ENCODE results near the gene C17orf67.

The C17orf67 gene, protein sequence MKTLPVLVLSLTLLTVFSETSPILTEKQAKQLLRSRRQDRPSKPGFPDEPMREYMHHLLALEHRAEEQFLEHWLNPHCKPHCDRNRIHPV

GRCh38 chr17:56833809-56834379 is at the start of gene C17orf67, which contains the start of gene DGKE:
Gene C17orf67, minus strand, starts transcription at chr17:56833920. Its CDS starts 18,110 bp downstream, at chr17:56815810.
Gene DGKE, plus strand, starts transcription at chr17:56834151. Its CDS starts 645 bp downstream, at chr17:56834796.
- DNase-seq, result peak; percentile 99 to 100

DNA sequence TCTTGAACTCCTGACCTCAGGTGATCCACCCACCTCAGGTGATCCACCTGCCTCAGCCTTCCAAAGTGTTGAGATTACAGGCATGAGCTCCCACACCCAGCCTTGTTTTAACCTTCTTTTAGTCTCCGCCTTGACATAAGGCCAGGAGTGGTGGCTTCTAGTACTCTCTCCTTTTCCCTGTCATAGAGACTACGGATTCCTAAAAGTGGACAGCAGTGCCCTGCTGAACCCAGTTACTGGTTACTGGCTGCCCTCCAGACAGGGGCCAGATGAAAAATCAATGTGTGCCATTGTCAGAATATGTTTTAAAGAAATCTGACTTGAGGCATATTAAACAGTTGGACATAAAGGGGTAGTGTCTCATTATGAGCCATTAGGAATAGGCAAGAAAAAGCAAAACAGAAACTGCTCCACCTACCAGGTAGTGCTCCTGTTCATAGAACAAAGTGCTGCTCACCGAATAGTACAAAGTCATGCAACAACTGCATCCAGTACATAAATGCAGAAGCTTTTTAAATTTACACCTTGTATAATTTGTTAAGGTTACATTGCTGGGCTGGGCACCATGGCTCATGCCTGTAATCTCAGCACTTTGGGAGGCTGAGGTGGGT is 48.1 kb upstream of the C17orf67 start:
- DNase-seq, result no peak

GRCh38 chr17:56880571-56880970 is 46.9 kb upstream of the C17orf67 start:
- no peak for DNase-seq

DNA sequence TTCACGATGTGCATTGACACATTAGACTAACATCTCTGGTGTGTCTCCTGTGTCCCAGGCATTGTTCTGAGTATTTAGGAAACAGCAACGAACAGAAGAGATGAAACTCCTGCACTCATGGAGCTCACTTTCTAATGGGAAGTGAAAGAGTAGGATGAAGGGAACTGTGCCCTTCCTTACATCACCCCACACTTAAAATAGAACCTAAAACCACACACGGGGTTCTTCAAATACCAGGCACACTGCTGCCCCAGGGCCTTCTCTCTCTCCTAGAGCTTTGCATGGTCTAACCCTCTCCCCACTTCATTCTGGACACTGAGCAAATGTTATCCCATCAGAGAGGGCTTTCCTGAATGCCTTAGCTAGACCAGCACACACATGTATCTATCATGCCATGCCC is 46.4 kb upstream of the C17orf67 start:
- DNase-seq, result no peak

- DNase-seq, result no peak
These were observed 45.6 kb upstream of the C17orf67 start for GRCh38 chr17:56879280-56879679.

DNA sequence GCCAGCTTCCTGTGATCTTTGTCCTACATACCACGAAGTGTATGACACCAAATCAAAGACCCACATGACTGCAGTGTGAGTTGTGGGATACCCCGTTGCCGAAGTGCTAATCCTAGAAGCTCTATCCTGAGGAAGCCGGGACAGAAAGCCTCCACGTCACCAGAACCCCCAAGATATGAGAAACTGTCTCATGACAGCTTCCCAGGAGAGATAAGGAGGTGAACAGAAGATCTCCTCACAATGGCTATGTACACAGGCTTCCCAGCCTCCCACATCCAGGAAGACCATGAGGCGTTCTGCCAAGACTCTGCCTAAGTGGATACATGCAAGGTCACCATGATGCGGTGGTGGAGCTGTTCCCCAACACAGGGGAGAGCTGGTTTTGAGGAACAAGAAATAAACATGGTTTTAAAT is 43.1 kb upstream of the C17orf67 start:
- DNase-seq, result no peak

DNA sequence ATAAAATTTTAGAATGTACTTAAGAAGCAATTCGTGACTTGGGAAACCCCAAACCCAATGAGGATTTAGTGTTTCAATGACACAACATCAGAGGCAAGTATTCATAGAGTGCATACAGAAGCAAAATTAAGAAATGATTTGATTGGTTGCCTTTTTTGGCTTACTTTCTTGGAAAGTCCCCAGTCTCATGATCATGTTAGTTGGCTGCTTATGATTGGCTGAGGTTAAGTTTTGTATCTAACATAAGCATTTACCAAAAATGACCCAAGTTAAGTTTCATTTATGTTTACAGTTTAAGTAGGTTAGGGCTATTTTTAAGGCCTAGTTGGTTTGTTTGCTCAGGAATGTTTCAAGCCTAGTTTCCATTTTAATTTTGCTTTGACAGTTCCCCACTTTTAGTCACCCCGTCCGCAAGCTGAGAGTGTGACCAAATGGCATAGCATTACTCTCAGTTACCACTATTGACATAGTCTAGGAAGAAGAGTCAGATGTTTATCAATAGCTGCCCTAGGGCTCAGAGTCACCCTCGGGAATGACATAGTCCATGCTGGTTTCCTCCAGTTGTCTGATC is 36.4 kb upstream of the C17orf67 start:
- no peak for DNase-seq

GRCh38 chr17:56868716-56869115 is 35.0 kb upstream of the C17orf67 start:
- no peak for DNase-seq

DNA sequence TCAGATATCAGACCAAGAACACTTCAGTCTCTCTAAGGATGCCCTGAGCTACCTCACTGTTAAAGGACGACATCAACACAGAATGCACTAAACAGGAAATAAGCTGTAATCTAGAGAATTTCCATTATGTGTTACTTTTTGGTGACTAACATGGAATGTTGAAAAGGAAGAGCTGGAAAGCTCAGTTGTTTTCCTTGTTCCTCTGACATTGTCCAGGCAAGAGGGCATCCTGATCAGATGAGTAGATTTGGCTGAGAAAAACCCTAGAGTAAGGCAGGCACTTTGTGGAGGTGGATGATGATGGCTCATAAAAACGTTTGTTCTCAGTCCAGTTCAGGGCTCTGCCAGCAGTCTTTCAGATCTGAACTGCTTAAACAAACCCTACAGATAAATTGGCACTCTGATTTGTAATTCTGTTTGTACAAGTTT is 34.2 kb upstream of the C17orf67 start:
- no peak for DNase-seq

DNA sequence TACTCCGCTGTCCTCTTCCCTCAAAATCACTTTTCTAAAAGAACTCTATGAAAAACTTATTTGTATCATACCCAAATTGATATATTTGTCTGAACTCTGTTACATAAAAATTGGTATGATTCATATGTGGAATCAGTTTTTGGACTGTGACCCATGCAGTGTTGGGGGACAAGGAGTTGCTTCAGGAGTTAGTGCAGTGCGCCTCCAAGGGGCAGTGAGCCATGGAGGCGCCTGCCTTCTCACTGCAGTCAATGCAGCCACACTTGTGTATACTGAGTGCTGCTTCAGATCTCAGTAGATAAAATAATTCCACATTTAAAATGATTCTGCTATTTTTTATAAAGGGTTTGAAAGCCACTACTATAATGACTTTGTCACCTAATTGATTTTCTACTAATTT is 32.8 kb upstream of the C17orf67 start:
- DNase-seq, result no peak

- no peak for DNase-seq
These were observed 32.4 kb upstream of the C17orf67 start for GRCh38 chr17:56866076-56866475.

GRCh38 chr17:56863974-56864373 is 30.3 kb upstream of the C17orf67 start:
- no peak for DNase-seq

- DNase-seq, result no peak
These were observed 28.2 kb upstream of the C17orf67 start for GRCh38 chr17:56861899-56862298.

GRCh38 chr17:56851008-56851407 is 17.3 kb upstream of the C17orf67 start:
- no peak for DNase-seq

DNA sequence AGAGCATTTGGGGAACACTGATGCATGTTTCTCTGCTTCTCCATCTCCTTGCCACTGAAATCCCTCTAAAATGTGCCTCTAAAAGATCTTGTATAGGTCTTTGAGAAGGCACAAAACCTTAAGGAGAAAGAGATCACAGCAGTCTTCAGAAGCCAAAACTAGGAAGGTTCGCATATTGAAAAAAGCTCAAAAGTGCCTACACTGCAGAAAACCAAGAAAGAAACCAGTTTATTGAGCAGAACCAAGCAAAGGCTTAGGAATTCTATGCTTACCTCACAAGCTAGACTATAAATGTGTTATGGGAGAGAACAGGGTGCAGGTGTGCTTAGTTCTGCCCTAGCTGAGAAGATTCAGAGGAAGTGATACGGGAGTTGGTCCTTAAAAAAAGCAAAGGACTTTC is 16.9 kb upstream of the C17orf67 start:
- no peak for DNase-seq

GRCh38 chr17:56849131-56849530 is 15.4 kb upstream of the C17orf67 start:
- no peak for DNase-seq

- DNase-seq, result no peak
These were observed 13.4 kb upstream of the C17orf67 start for GRCh38 chr17:56847106-56847505.

DNA sequence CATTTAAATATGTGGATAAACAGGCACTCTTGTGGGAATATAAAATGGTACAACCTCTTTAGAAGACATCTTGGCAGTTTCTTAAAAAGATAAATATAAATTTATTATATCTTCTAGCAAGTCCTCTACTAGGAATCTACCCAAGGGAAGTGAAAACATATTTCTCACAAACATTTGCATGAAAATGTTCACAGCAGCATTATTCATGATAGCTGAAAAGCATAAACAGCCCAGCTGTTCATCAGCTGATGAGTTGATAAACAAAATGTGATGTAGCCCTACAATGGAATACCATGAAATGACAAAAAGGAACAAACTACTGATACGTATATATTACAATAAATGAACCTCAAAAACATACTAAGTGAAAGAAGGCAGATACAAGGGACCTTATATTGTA is 12.2 kb upstream of the C17orf67 start:
- no peak for DNase-seq

GRCh38 chr17:56842577-56842976 is 8.9 kb upstream of the C17orf67 start:
- no peak for DNase-seq

GRCh38 chr17:56838687-56839086 is 5.0 kb upstream of the C17orf67 start:
- DNase-seq, result no peak

- DNase-seq, result no peak
These were observed 1.5 kb upstream of the C17orf67 start for GRCh38 chr17:56835264-56835585.

DNA sequence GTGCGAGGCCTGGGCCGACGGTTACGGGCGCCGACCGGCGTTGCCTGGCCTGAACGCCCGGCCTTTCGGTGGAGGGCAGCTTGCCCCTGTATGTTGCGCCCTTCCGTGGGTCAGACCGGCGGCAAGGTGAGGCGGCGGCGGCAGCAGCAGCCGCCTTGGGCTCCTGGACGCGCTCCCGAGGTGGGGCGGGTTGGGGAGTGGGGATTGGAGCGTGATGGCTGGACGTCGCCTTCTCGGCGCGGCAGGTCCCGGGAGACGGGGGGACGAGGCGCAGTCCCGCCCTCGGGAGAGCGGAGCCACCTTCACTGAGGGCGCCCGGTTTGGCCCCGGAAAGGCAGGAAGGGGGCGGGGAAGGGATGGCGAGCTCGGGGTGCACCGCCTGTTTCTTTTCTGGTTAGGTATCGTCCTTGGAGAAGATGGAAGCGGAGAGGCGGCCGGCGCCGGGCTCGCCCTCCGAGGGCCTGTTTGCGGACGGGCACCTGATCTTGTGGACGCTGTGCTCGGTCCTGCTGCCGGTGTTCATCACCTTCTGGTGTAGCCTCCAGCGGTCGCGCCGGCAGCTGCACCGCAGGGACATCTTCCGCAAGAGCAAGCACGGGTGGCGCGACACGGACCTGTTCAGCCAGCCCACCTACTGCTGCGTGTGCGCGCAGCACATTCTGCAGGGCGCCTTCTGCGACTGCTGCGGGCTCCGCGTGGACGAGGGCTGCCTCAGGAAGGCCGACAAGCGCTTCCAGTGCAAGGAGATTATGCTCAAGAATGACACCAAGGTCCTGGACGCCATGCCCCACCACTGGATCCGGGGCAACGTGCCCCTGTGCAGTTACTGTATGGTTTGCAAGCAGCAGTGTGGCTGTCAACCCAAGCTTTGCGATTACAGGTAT is 902 bp upstream of the C17orf67 start:
- peak; percentile 62 to 71 for DNase-seq

- DNase-seq, result peak; percentile 65 to 67
These were observed 487 bp downstream of the C17orf67 start for GRCh38 chr17:56833057-56833808.

Data from activated CD4-positive, alpha-beta T cell treated with anti-CD3 and anti-CD28 coated beads for 4 hours (primary cell).